PC-3 (cell line): ENCODE data around the gene MRPS18B. TPM values are rescaled to one million over a fixed set of nuclear protein-coding genes. Genes with fewer than 3 reads are reported as not detected.

Experiments
- ATAC-seq: fragments of 200-7000 bp; cut with Tn5 transposase; 2 replicates; pipeline ENCODE4 v1.9.1; 2020; ENCODE audit warnings: mild to moderate bottlenecking, moderate library complexity
- BruUV-seq: library from RNA; stranded (reverse); fragments of 400-500 nt; replicated peaks from 2 replicates; lab custom pipeline; 2021; lab: Mats Ljungman, UMichigan
- CTCF ChIA-PET: fragments of 300-600 bp; sonication (Branson Sonifier 250); formaldehyde crosslinking; loops from one replicate; lab custom pipeline; 2022; ENCODE audit warnings: antibody characterized with exemption; lab: Charles Lee
- POLR2A ChIA-PET: fragments of 300-600 bp; sonication (Branson Sonifier 250); formaldehyde crosslinking; loops from one replicate; lab custom pipeline; 2022; ENCODE audit warnings: antibody characterized with exemption; ENCODE audit not compliant: unreplicated experiment; lab: Charles Lee
- DNase-seq: peaks from one replicate; pipeline ENCODE4 v3.0.0-alpha.2; 2015
- H2AFZ ChIP-seq: fragments of 300-600 bp; sonication (generic); 2 replicates; pipeline ENCODE4 v1.6.0; 2016; ENCODE audit warnings: antibody characterized with exemption, low read length
- H3F3A ChIP-seq: fragments of 300-600 bp; sonication (generic); one replicate; pipeline ENCODE4 v1.6.0; 2017; ENCODE audit warnings: antibody characterized with exemption, low read length, control low read depth, mild to moderate bottlenecking; ENCODE audit not compliant: unreplicated experiment
- H3K27ac ChIP-seq: fragments of 300-600 bp; sonication (generic); 2 replicates; pipeline ENCODE4 v1.5.1; 2016; ENCODE audit warnings: mild to moderate bottlenecking, low read length
- H3K27me3 ChIP-seq: fragments of 300-600 bp; sonication (generic); 2 replicates; pipeline ENCODE4 v1.6.1; 2016; ENCODE audit warnings: low read length, mixed read lengths
- H3K36me3 ChIP-seq: fragments of 300-600 bp; sonication (generic); 2 replicates; pipeline ENCODE4 v1.6.1; 2016; ENCODE audit warnings: low read depth, mixed run types, low read length, mixed read lengths
- H3K4me1 ChIP-seq: fragments of 300-600 bp; sonication (generic); 2 replicates; pipeline ENCODE4 v1.5.1; 2016; ENCODE audit warnings: low read length; ENCODE audit not compliant: insufficient read depth
- H3K4me2 ChIP-seq: fragments of 300-600 bp; sonication (generic); 2 replicates; pipeline ENCODE4 v1.6.0; 2016; ENCODE audit warnings: low read length
- H3K4me3 ChIP-seq: fragments of 300-600 bp; sonication (generic); 2 replicates; pipeline ENCODE4 v1.5.1; 2016; ENCODE audit warnings: mild to moderate bottlenecking, low read length, mixed read lengths
- H3K79me2 ChIP-seq: fragments of 300-600 bp; sonication (generic); 2 replicates; pipeline ENCODE4 v1.6.1; 2017; ENCODE audit warnings: low read length, mixed read lengths
- H3K9ac ChIP-seq: fragments of 300-600 bp; sonication (generic); 2 replicates; pipeline ENCODE4 v1.6.0; 2016; ENCODE audit warnings: mild to moderate bottlenecking, low read length
- H3K9me2 ChIP-seq: fragments of 300-600 bp; sonication (generic); replicated peaks from 2 replicates; pipeline ENCODE4 v1.6.1; 2016; ENCODE audit warnings: mixed run types, low read length, mixed read lengths
- H3K9me3 ChIP-seq: fragments of 300-600 bp; sonication (generic); 2 replicates; pipeline ENCODE4 v1.6.1; 2016; ENCODE audit warnings: low read length, mixed read lengths
- H4K20me1 ChIP-seq: fragments of 300-600 bp; sonication (generic); 2 replicates; pipeline ENCODE4 v1.6.1; 2016; ENCODE audit warnings: low read length, mixed read lengths
- CTCF ChIP-seq: fragments of 300-600 bp; sonication (generic); conservative IDR thresholded peaks from 2 replicates; pipeline ENCODE4 v1.5.1; 2017; ENCODE audit warnings: antibody characterized with exemption, low read depth, mild to moderate bottlenecking, low read length
- EZH2 ChIP-seq: fragments of 300-600 bp; sonication (generic); IDR thresholded peaks from one replicate; pipeline ENCODE4 v1.6.1; 2017; ENCODE audit warnings: antibody characterized with exemption, mild to moderate bottlenecking, low read length; ENCODE audit not compliant: unreplicated experiment
- EZH2phosphoT487 ChIP-seq: fragments of 300-600 bp; sonication (generic); IDR thresholded peaks from 2 replicates; pipeline ENCODE4 v1.6.1; 2018; ENCODE audit warnings: mild to moderate bottlenecking, antibody characterized with exemption, low read length, borderline replicate concordance
- intact Hi-C: fragments of 100-400 bp; cut with micrococcal nuclease; formaldehyde crosslinking; loops from 2 replicates; pipeline ENCODE4 v1.9.0; 2023
- total RNA-seq: library from RNA; depleted of rRNA; stranded (reverse); fragments of >200 nt; gene quantifications from 2 replicates; pipeline ENCODE4 v1.2.3, GENCODE V29; 2014

Gene MRPS18B
- total RNA-seq, 1 experiment from 2014 or later, result 91.0 TPM

DNA sequence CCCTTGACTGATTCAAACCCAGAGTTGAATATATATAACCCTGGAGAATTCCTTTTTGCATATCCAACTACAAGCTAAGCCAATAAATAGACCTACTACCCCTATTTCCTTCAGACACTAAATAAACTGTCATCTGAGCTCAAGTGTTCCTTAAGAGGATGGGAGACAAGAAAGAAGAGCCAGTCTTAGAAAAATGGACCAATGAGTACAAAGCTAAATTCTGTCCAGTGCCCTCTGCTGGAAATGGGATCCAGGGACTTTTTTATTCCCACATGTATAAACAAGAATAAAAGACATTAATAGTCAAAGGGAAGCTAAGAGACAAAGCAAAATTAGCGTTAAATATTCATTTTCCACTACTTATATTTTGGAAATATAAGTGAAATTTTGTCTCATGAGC lies 5.4 kb upstream of the MRPS18B start:
- peak overlapping the region; percentile 99; the same call in 1 of the 2 replicates for H3K4me2 ChIP-seq
- ATAC-seq, result 0 out of 2 replicates have a peak, but pooled peaks have one; percentile 5
- peak; percentile 45 for DNase-seq
- peaks cover 60% of the 10 kb centered on the region for H3K79me2 ChIP-seq
- TF ChIP-seq EZH2 (no peak), CTCF (peak; percentile 68), EZH2phosphoT487 (no peak)
- intact Hi-C loops, result no loop called here
- H3K27ac ChIP-seq, result no peak overlapping the region
- ChIA-PET CTCF (interaction anchor here (0.6 to 1.9 kb wide), 5 partner anchors 13 to 127 kb away, joined by 3 to 6 read pairs (median 4); no protein-coding TSS in a partner anchor), POLR2A (interaction anchor here (0.6 to 0.7 kb wide), 2 partner anchors 11 to 12 kb away, joined by 3 to 7 read pairs; no protein-coding TSS in a partner anchor)
- H3K9me3 ChIP-seq, result no peaks in the 10 kb centered on the region
- H2AFZ ChIP-seq, result no peak overlapping the region
- peaks cover 27% of the 10 kb centered on the region for H3F3A ChIP-seq
- no peak overlapping the region for H3K9ac ChIP-seq
- peaks cover 42% of the 10 kb centered on the region for H4K20me1 ChIP-seq
- H3K36me3 ChIP-seq, result peaks cover 42% of the 10 kb centered on the region
- no peak overlapping the region for H3K4me3 ChIP-seq
- no TSS peak for BruUV-seq
- no peaks in the 10 kb centered on the region for H3K9me2 ChIP-seq
- peaks cover 30% of the 10 kb centered on the region for H3K4me1 ChIP-seq
- no peaks in the 10 kb centered on the region for H3K27me3 ChIP-seq

DNA sequence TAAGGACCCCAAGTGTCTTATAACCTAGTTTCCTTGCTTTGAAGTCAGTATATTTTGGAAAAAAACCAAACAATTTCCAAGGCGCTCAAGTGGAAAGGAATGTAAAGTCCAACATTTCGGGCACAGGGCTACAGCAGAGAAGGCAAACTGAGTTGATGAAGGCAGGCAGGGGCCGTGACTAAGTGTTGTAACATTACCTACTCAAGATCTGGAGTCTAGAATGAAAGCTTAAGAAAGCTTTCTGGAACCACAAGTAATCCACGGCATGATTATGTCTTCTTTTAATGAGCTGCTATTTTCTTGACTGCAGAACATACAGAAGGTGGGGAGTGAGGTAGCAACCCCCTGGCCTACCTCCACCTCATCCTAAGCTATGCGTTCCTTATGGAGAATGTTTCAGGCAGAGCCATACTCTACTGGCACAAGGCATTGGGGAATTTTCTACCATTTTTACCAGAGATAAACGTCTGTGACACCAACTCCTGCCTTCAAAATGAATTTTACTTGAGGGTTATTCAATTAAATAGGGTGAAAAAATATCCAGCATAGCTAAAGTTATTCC lies 4.9 kb upstream of the MRPS18B start:
- Histone ChIP-seq H2AFZ (no peak overlapping the region), H3K27ac (no peak overlapping the region), H3K27me3 (no peaks in the 10 kb centered on the region), H3K79me2 (peaks cover 60% of the 10 kb centered on the region), H3K9me3 (no peaks in the 10 kb centered on the region), H3K4me3 (no peak overlapping the region), H3K9me2 (no peaks in the 10 kb centered on the region), H3K4me2 (peak overlapping the region; percentile 99), H3K9ac (no peak overlapping the region), H3F3A (peaks cover 25% of the 10 kb centered on the region), H3K4me1 (peaks cover 30% of the 10 kb centered on the region), H3K36me3 (peaks cover 38% of the 10 kb centered on the region), H4K20me1 (peaks cover 42% of the 10 kb centered on the region)
- TF ChIP-seq EZH2phosphoT487 (no peak), CTCF (no peak), EZH2 (no peak)
- DNase-seq, result peak; percentile 37
- POLR2A ChIA-PET, result interaction anchor here (0.7 kb wide), 2 partner anchors 12 to 75 kb away, joined by 3 read pairs; no protein-coding TSS in a partner anchor
- intact Hi-C loops, result no loop called here
- BruUV-seq, result no TSS peak
- CTCF ChIA-PET, result interaction anchor here (0.7 to 1.9 kb wide), 5 partner anchors 13 to 127 kb away, joined by 3 to 6 read pairs (median 4); no protein-coding TSS in a partner anchor
- ATAC-seq, result no peak
